Skeletal muscle satellite cell (primary cell): ENCODE data around the gene CD83.
"Not testable (repeated sequence)": the region's sequence is repeated elsewhere in the genome, so short reads cannot be mapped to it uniquely, and the experiment has no call there.

Experiments
- H3K27me3 ChIP-seq: 2 replicates; pipeline ENCODE4 v1.7.0; 2013; ENCODE audit warnings: low read length; ENCODE audit not compliant: control insufficient read depth, insufficient read depth
- H3K36me3 ChIP-seq: 2 replicates; pipeline ENCODE4 v1.7.0; 2013; ENCODE audit warnings: mild to moderate bottlenecking, control low read depth, low read length; ENCODE audit not compliant: insufficient read depth
- H3K4me1 ChIP-seq: 2 replicates; pipeline ENCODE4 v1.7.0; 2013; ENCODE audit warnings: low read length; ENCODE audit not compliant: control insufficient read depth, insufficient read depth
- H3K4me2 ChIP-seq: 2 replicates; pipeline ENCODE4 v1.7.0; 2013; ENCODE audit warnings: mild to moderate bottlenecking, low read length
- H3K4me3 ChIP-seq: 2 replicates; pipeline ENCODE4 v1.7.0; 2013; ENCODE audit warnings: low read length
- H3K9ac ChIP-seq: 2 replicates; pipeline ENCODE4 v1.7.0; 2013; ENCODE audit warnings: mild to moderate bottlenecking, low read depth, low read length, moderate library complexity
- H3K9me3 ChIP-seq: replicated peaks from 2 replicates; pipeline ENCODE4 v1.7.0; 2013; ENCODE audit warnings: mild to moderate bottlenecking, control low read depth, low read length

CD83 gene

GRCh38 chr6:14142511-14143223 lies 25.1 kb downstream of the CD83 start:
- Histone ChIP-seq H3K27me3 (peaks cover 36% of the 10 kb centered on the region), H3K4me1 (no peaks in the 10 kb centered on the region), H3K4me2 (no peak overlapping the region), H3K9me3 (no peaks in the 10 kb centered on the region), H3K4me3 (no peak overlapping the region), H3K9ac (no peak overlapping the region), H3K36me3 (no peaks in the 10 kb centered on the region)

DNA sequence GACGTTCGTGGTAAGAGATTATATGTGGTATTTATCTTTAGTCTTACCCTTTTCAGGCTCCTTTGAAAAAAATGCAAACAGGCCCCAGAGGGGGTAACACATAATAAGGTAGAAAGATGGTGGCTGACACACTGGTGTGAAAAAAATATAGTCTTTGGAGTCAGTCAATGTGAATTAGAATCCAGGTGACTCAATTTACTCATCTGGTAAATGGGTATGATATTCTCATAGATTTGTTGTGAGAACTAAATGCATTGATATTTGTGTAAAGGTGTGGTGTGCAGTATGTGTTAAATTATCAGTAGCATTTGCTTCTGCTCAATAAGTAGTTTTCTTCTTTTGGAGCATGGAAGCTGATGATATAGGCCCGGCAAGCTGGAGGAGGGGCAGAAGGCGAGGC lies 25.7 kb downstream of the CD83 start:
- H3K4me3 ChIP-seq, result no peak overlapping the region
- H3K4me2 ChIP-seq, result no peak overlapping the region
- no peaks in the 10 kb centered on the region for H3K9me3 ChIP-seq
- H3K36me3 ChIP-seq, result no peaks in the 10 kb centered on the region
- H3K9ac ChIP-seq, result no peak overlapping the region
- no peaks in the 10 kb centered on the region for H3K4me1 ChIP-seq
- peaks cover 42% of the 10 kb centered on the region for H3K27me3 ChIP-seq

GRCh38 chr6:14144678-14145113 lies 27.1 kb downstream of the CD83 start:
- peaks cover 52% of the 10 kb centered on the region for H3K27me3 ChIP-seq
- H3K4me1 ChIP-seq, result no peaks in the 10 kb centered on the region
- H3K4me2 ChIP-seq, result no peak overlapping the region
- H3K9me3 ChIP-seq, result no peaks in the 10 kb centered on the region
- no peaks in the 10 kb centered on the region for H3K36me3 ChIP-seq
- no peak overlapping the region for H3K9ac ChIP-seq
- no peak overlapping the region for H3K4me3 ChIP-seq

DNA sequence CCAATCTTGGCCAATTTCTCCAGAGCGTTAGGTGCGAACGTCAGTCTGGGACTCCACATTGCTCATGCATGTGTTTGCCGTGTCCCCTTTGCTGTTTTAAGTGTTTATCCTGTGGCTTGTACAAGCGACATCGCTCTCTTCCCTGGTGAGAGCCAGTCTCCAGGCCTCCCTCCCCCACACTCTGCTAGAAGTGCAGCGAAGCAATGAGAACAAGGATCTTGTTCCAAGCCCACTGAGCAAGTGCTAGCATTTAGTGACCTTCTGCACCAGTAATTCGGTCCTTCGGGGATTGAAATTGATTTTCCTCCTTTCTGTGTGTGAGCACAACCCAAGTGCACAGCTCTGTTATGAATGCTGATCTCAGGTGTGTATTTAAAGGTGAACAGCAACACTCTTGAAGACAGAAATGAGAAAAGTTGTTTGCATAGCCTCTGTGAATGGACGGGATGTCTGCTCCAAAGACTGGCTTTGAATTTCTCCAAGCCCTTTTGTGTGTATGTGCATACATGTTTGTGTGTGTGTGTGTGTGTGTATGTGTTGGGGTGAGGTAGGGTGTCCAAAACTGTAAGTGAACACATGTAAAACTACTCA lies 29.0 kb downstream of the CD83 start:
- Histone ChIP-seq H3K36me3 (no peaks in the 10 kb centered on the region), H3K27me3 (peaks cover 64% of the 10 kb centered on the region), H3K4me2 (no peak overlapping the region), H3K9ac (no peak overlapping the region), H3K4me1 (no peaks in the 10 kb centered on the region), H3K4me3 (no peak overlapping the region), H3K9me3 (no peaks in the 10 kb centered on the region)

DNA sequence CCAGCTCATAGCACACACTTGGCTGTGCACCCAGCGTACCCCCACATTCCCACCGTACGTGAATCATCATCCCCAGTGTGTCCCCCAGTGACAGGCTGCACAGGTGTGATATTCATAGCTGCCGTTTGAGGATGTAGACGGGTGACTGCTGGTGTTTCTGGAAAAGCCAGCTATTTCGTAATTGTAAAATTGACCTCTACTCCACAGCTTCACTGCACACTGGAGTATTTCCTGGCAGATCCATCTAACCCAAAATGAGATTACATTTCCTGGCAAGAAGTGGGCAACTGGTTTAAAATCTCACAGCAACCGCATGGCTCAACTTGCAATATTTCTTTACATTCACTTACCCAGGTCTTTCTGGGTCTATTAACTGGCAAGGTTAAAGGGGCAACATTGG lies 30.3 kb downstream of the CD83 start:
- no peak overlapping the region for H3K4me3 ChIP-seq
- no peaks in the 10 kb centered on the region for H3K4me1 ChIP-seq
- peaks cover 66% of the 10 kb centered on the region for H3K27me3 ChIP-seq
- H3K36me3 ChIP-seq, result no peaks in the 10 kb centered on the region
- H3K9me3 ChIP-seq, result no peaks in the 10 kb centered on the region
- no peak overlapping the region for H3K9ac ChIP-seq
- H3K4me2 ChIP-seq, result no peak overlapping the region

DNA sequence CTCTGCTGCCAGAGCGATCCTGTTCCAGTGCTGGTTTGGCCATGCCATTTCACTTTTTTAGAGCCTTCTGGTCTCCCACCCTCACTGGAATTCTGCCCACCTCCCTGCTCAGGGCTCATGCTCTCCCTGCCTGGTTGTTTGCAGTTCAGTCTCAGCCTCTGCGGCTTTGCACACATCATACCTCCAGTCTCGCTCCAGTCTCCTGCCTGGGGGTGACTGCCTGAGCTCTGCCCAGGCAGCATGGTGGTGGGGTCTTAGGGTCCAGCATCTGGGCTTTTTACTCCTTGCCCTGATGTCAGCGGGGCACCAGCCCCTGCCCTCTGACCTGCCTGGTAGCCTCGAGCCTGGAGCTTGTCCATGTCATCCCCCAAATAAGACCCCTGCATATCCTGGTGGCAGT lies 30.9 kb downstream of the CD83 start:
- Histone ChIP-seq H3K4me1 (no peaks in the 10 kb centered on the region), H3K36me3 (no peaks in the 10 kb centered on the region), H3K4me2 (no peak overlapping the region), H3K9me3 (no peaks in the 10 kb centered on the region), H3K9ac (no peak overlapping the region), H3K4me3 (no peak overlapping the region), H3K27me3 (peaks cover 71% of the 10 kb centered on the region)

DNA sequence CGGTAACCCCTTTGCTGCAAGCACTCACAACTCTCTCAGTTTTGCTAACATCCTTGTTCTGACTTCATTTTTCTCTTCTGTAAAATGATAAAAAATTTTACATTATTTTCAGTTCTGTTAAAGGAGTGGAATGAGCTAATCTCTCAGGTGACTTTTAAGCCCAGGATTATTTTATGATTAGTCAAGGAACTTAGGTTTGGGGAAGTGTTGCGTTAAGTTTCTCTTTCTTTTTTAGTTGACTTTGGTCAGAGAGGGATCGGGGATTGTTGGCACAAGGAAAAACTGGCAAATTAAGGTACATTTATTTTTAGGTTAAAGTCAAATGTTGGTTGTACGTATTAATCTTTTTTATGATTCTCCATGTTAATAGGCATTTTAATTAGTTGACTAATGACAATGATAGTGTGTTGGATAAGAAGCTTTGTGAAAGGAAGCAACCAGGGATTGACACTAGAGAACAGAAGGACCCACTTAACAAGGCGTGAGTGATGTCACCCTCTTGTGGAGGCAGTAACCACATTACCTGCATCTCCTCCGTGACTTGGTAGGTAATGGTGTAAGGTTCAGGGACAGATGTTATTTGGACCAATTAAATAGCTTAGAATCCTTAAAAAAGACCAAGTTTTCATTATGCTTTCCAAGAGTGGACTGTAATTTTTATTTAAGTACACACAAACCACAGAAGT lies 31.6 kb downstream of the CD83 start:
- Histone ChIP-seq H3K4me1 (no peaks in the 10 kb centered on the region), H3K27me3 (peaks cover 78% of the 10 kb centered on the region), H3K4me3 (no peak overlapping the region), H3K9me3 (no peaks in the 10 kb centered on the region), H3K4me2 (no peak overlapping the region), H3K36me3 (no peaks in the 10 kb centered on the region), H3K9ac (no peak overlapping the region)

- Histone ChIP-seq H3K9me3 (no peaks in the 10 kb centered on the region), H3K36me3 (no peaks in the 10 kb centered on the region), H3K27me3 (peaks cover 79% of the 10 kb centered on the region), H3K4me3 (no peak overlapping the region), H3K4me2 (no peak overlapping the region), H3K9ac (no peak overlapping the region), H3K4me1 (no peaks in the 10 kb centered on the region)
Measured at GRCh38 chr6:14149739-14150130, 32.2 kb downstream of the CD83 start.

GRCh38 chr6:14151300-14151699 lies 33.7 kb downstream of the CD83 start:
- H3K9me3 ChIP-seq, H3K9ac ChIP-seq, H3K4me3 ChIP-seq, H3K4me2 ChIP-seq, H3K36me3 ChIP-seq, H3K4me1 ChIP-seq: not testable (repeated sequence)
- H3K27me3 ChIP-seq, result peaks cover 73% of the 10 kb centered on the region

DNA sequence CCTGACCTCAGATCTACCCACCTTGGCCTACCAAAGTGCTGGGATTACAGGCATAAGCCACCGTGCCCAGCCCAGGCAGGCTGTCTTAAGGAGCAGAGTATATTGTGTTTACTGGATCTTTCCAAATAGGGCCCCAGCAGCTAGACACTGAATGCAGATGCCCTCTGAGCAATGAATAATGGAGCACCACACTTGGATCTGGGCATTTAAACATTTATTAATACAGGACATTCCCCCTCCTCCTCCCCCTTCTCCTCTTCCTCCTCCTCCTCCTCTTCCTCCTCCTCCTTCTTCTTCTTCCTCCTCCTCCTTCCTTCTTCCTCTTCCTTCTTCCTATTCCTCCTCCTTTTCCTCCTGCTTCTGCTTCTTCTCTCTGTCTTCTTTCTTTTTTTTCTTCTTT lies 34.2 kb downstream of the CD83 start:
- H3K9ac ChIP-seq, result no peak overlapping the region
- H3K4me2 ChIP-seq, result no peak overlapping the region
- H3K4me3 ChIP-seq, result no peak overlapping the region
- no peaks in the 10 kb centered on the region for H3K9me3 ChIP-seq
- no peaks in the 10 kb centered on the region for H3K36me3 ChIP-seq
- H3K4me1 ChIP-seq, result no peaks in the 10 kb centered on the region
- H3K27me3 ChIP-seq, result peaks cover 69% of the 10 kb centered on the region

DNA sequence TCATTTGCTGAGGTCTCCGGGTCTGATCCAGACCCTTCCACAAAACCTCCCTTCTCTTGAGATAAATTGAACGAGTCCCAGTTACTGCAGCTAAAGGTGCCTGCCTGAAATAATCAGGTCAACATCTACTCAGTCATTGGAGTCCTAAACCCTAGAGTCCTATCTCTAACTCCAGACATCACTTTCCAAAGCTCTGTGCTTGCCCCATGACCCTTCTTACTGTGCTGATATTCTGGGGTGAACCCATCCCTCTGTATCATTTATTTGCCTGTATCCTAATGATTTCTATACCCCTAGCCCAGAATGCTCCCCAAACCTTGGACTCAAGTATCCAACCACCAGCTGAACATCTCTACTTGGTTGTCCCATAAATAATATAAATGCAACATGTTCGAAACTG lies 35.7 kb downstream of the CD83 start:
- no peak overlapping the region for H3K4me3 ChIP-seq

GRCh38 chr6:14159090-14159489 lies 41.5 kb downstream of the CD83 start:
- H3K9ac ChIP-seq, result no peak overlapping the region
- H3K27me3 ChIP-seq, result peaks cover 38% of the 10 kb centered on the region
- no peak overlapping the region for H3K4me2 ChIP-seq
- H3K36me3 ChIP-seq, result no peaks in the 10 kb centered on the region
- no peaks in the 10 kb centered on the region for H3K9me3 ChIP-seq
- no peaks in the 10 kb centered on the region for H3K4me1 ChIP-seq
- no peak overlapping the region for H3K4me3 ChIP-seq

More for the DNA sequence above, 35.7 kb downstream of the CD83 start:
- Histone ChIP-seq H3K9me3 (no peaks in the 10 kb centered on the region), H3K9ac (no peak overlapping the region), H3K27me3 (peaks cover 58% of the 10 kb centered on the region), H3K36me3 (no peaks in the 10 kb centered on the region), H3K4me2 (no peak overlapping the region), H3K4me1 (no peaks in the 10 kb centered on the region)
